ENCODE results near the gene SNAP47.

- TF ChIP-seq EZH2phosphoT487 (conservative IDR thresholded peaks at IDR 0.05; ENCODE audit: low read length) (no peak), CTCF (IDR thresholded peaks at IDR 0.05; ENCODE audit: insufficient read depth, low read length, poor library complexity, severe bottlenecking) (no peak)
Measured at GRCh38 chr1:227731696-227732585, 3.3 kb upstream of the SNAP47 start.
